PC-3 (cell line): ENCODE results near the gene KDM6A. TPM values are rescaled to one million over a fixed set of nuclear protein-coding genes. Genes with fewer than 3 reads are reported as not detected.

ENCODE experiments used
- ATAC-seq: fragments of 200-7000 bp; cut with Tn5 transposase; 2 replicates; pipeline ENCODE4 v1.9.1; 2020; ENCODE audit warnings: mild to moderate bottlenecking, moderate library complexity
- BruUV-seq: library from RNA; stranded (reverse); fragments of 400-500 nt; replicated peaks from 2 replicates; lab custom pipeline; 2021; lab: Mats Ljungman, UMichigan
- CTCF ChIA-PET: fragments of 300-600 bp; sonication (Branson Sonifier 250); formaldehyde crosslinking; loops from one replicate; lab custom pipeline; 2022; ENCODE audit warnings: antibody characterized with exemption; lab: Charles Lee
- POLR2A ChIA-PET: fragments of 300-600 bp; sonication (Branson Sonifier 250); formaldehyde crosslinking; loops from one replicate; lab custom pipeline; 2022; ENCODE audit warnings: antibody characterized with exemption; ENCODE audit not compliant: unreplicated experiment; lab: Charles Lee
- DNase-seq: peaks from one replicate; pipeline ENCODE4 v3.0.0-alpha.2; 2015
- H2AFZ ChIP-seq: fragments of 300-600 bp; sonication (generic); 2 replicates; pipeline ENCODE4 v1.6.0; 2016; ENCODE audit warnings: antibody characterized with exemption, low read length
- H3F3A ChIP-seq: fragments of 300-600 bp; sonication (generic); one replicate; pipeline ENCODE4 v1.6.0; 2017; ENCODE audit warnings: antibody characterized with exemption, low read length, control low read depth, mild to moderate bottlenecking; ENCODE audit not compliant: unreplicated experiment
- H3K27ac ChIP-seq: fragments of 300-600 bp; sonication (generic); 2 replicates; pipeline ENCODE4 v1.5.1; 2016; ENCODE audit warnings: mild to moderate bottlenecking, low read length
- H3K27me3 ChIP-seq: fragments of 300-600 bp; sonication (generic); 2 replicates; pipeline ENCODE4 v1.6.1; 2016; ENCODE audit warnings: low read length, mixed read lengths
- H3K36me3 ChIP-seq: fragments of 300-600 bp; sonication (generic); 2 replicates; pipeline ENCODE4 v1.6.1; 2016; ENCODE audit warnings: low read depth, mixed run types, low read length, mixed read lengths
- H3K4me1 ChIP-seq: fragments of 300-600 bp; sonication (generic); 2 replicates; pipeline ENCODE4 v1.5.1; 2016; ENCODE audit warnings: low read length; ENCODE audit not compliant: insufficient read depth
- H3K4me2 ChIP-seq: fragments of 300-600 bp; sonication (generic); 2 replicates; pipeline ENCODE4 v1.6.0; 2016; ENCODE audit warnings: low read length
- H3K4me3 ChIP-seq: fragments of 300-600 bp; sonication (generic); 2 replicates; pipeline ENCODE4 v1.5.1; 2016; ENCODE audit warnings: mild to moderate bottlenecking, low read length, mixed read lengths
- H3K79me2 ChIP-seq: fragments of 300-600 bp; sonication (generic); 2 replicates; pipeline ENCODE4 v1.6.1; 2017; ENCODE audit warnings: low read length, mixed read lengths
- H3K9ac ChIP-seq: fragments of 300-600 bp; sonication (generic); 2 replicates; pipeline ENCODE4 v1.6.0; 2016; ENCODE audit warnings: mild to moderate bottlenecking, low read length
- H3K9me2 ChIP-seq: fragments of 300-600 bp; sonication (generic); replicated peaks from 2 replicates; pipeline ENCODE4 v1.6.1; 2016; ENCODE audit warnings: mixed run types, low read length, mixed read lengths
- H3K9me3 ChIP-seq: fragments of 300-600 bp; sonication (generic); 2 replicates; pipeline ENCODE4 v1.6.1; 2016; ENCODE audit warnings: low read length, mixed read lengths
- H4K20me1 ChIP-seq: fragments of 300-600 bp; sonication (generic); 2 replicates; pipeline ENCODE4 v1.6.1; 2016; ENCODE audit warnings: low read length, mixed read lengths
- CTCF ChIP-seq: fragments of 300-600 bp; sonication (generic); conservative IDR thresholded peaks from 2 replicates; pipeline ENCODE4 v1.5.1; 2017; ENCODE audit warnings: antibody characterized with exemption, low read depth, mild to moderate bottlenecking, low read length
- EZH2 ChIP-seq: fragments of 300-600 bp; sonication (generic); IDR thresholded peaks from one replicate; pipeline ENCODE4 v1.6.1; 2017; ENCODE audit warnings: antibody characterized with exemption, mild to moderate bottlenecking, low read length; ENCODE audit not compliant: unreplicated experiment
- EZH2phosphoT487 ChIP-seq: fragments of 300-600 bp; sonication (generic); IDR thresholded peaks from 2 replicates; pipeline ENCODE4 v1.6.1; 2018; ENCODE audit warnings: mild to moderate bottlenecking, antibody characterized with exemption, low read length, borderline replicate concordance
- intact Hi-C: fragments of 100-400 bp; cut with micrococcal nuclease; formaldehyde crosslinking; loops from 2 replicates; pipeline ENCODE4 v1.9.0; 2023
- total RNA-seq: library from RNA; depleted of rRNA; stranded (reverse); fragments of >200 nt; gene quantifications from 2 replicates; pipeline ENCODE4 v1.2.3, GENCODE V29; 2014

Gene KDM6A
- total RNA-seq, 1 experiment from 2014 or later = 31.3 TPM

- peaks cover 77% of the 10 kb centered on the region for H3K79me2 ChIP-seq
- H3K9me2 ChIP-seq = no peaks in the 10 kb centered on the region
- no TSS peak for BruUV-seq
- ChIA-PET CTCF (no interaction called here), POLR2A (no interaction called here)
- no peak overlapping the region for H2AFZ ChIP-seq
- intact Hi-C loops = no loop called here
- H3K36me3 ChIP-seq = no peaks in the 10 kb centered on the region
- no peaks in the 10 kb centered on the region for H3K9me3 ChIP-seq
- H3K4me3 ChIP-seq = no peak overlapping the region
- no peaks in the 10 kb centered on the region for H4K20me1 ChIP-seq
- peak overlapping the region; percentile 97 for H3K27ac ChIP-seq
- H3K9ac ChIP-seq = peak overlapping the region; percentile 65
- ATAC-seq (peak; percentile 42; the same call in 1 of the 2 replicates), DNase-seq (peak; percentile 88)
- no peak; the same call in 1 of the 2 replicates for TF ChIP-seq CTCF
- TF ChIP-seq EZH2phosphoT487 = no peak
- no peak for TF ChIP-seq EZH2
- H3K27me3 ChIP-seq = no peaks in the 10 kb centered on the region
- H3F3A ChIP-seq = no peaks in the 10 kb centered on the region
- H3K4me1 ChIP-seq = peaks cover 77% of the 10 kb centered on the region
- H3K4me2 ChIP-seq = peak overlapping the region; percentile 59
Observed at GRCh38 chrX:45006002-45006800, 133.2 kb downstream of the KDM6A start.

GRCh38 chrX:45007598-45007997, 134.6 kb downstream of the KDM6A start:
- CTCF ChIA-PET = no interaction called here
- Histone ChIP-seq H3K36me3 (0 out of 2 replicates have a peak, but pooled peaks cover 3% of the 10 kb centered on the region), H3K9ac (no peak overlapping the region), H3F3A (no peaks in the 10 kb centered on the region), H3K4me3 (no peak overlapping the region), H3K79me2 (peaks cover 71% of the 10 kb centered on the region), H2AFZ (no peak overlapping the region), H3K9me3 (no peaks in the 10 kb centered on the region), H4K20me1 (no peaks in the 10 kb centered on the region), H3K4me2 (no peak overlapping the region), H3K27me3 (no peaks in the 10 kb centered on the region), H3K9me2 (no peaks in the 10 kb centered on the region), H3K27ac (peak overlapping the region; percentile 97; the same call in 1 of the 2 replicates), H3K4me1 (peaks cover 70% of the 10 kb centered on the region)
- no TSS peak for BruUV-seq
- TF ChIP-seq EZH2 (no peak), EZH2phosphoT487 (no peak), CTCF (no peak)
- POLR2A ChIA-PET = no interaction called here
- intact Hi-C loops = no loop called here
- DNase-seq (no peak), ATAC-seq (no peak)
